ENCODE measurements around the gene TERB1.

Gene TERB1

DNA sequence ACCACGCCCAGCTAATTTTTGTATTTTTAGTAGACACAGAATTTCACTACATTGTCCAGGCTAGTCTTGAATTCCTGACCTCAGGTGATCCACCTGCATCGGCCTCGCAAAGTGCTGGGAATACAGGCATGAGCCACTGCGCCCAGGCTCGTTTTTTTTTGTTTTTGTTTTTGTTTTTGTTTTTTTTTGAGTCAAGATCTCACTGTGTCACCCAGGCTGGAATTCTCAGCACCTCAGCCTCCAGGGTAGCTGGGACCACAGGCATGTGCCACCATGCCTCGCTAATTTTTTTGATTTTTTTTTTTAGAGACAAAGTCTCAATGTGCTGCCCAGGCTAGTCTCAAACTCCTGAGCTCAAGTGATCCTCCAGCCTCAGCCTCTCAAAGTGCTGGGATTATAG is 87.3 kb downstream of the TERB1 start:
- Mint-ChIP-seq H3K4me1 (ENCODE audit: low read depth) (no peaks in the 10 kb centered on the region), H3K9me3 (no peaks in the 10 kb centered on the region), H3K36me3 (ENCODE audit: low read depth) (no peaks in the 10 kb centered on the region), H3K27me3 (ENCODE audit: low read depth) (peaks cover under 1% of the 10 kb centered on the region), H3K27ac (no peak overlapping the region), H3K4me3 (no peak overlapping the region)

DNA sequence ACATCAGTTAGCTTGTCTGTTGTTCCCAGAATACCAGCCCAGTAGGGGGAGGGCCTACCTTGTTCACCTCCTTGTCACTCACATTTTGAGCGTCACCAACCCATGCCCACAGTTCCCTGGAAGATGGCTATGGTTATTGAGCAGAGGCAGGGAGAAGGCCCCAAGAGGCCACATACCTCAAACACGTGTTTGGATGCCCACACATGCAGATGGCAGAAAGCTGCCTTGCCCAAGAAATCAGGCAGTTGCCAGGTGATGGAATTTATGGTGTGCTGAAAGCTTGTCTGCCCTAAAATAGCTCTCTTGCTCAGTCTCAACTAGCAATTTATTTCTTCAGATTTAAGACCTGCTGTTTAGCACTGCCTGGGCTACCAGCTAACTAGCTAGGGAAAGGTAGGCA is 88.3 kb downstream of the TERB1 start:
- Mint-ChIP-seq H3K9me3 (no peaks in the 10 kb centered on the region), H3K27me3 (ENCODE audit: low read depth) (peaks cover 4% of the 10 kb centered on the region), H3K4me3 (no peak overlapping the region), H3K36me3 (ENCODE audit: low read depth) (no peaks in the 10 kb centered on the region), H3K4me1 (ENCODE audit: low read depth) (no peaks in the 10 kb centered on the region), H3K27ac (no peak overlapping the region)

DNA sequence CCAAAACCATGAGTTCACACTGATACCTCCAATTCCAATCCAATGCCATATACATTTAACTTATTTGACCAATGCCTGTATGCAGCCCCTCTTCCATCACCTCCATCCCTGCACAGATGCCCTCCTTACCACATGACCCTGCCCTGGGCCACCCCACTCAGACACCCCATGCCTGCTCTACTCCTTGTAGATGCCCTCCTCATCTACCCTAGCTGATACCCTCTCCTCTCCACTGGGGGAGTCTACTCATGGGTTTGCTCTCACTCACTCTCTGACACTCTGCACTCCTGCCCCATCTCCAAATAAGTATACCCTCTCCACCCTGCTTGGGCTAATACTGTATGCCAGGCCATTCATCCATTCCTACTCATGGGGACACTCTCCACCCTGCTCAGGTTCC is 88.9 kb downstream of the TERB1 start:
- Mint-ChIP-seq H3K27ac (no peak overlapping the region), H3K36me3 (ENCODE audit: low read depth) (no peaks in the 10 kb centered on the region), H3K9me3 (no peaks in the 10 kb centered on the region), H3K4me1 (ENCODE audit: low read depth) (no peaks in the 10 kb centered on the region), H3K27me3 (ENCODE audit: low read depth) (peaks cover 6% of the 10 kb centered on the region), H3K4me3 (no peak overlapping the region)

DNA sequence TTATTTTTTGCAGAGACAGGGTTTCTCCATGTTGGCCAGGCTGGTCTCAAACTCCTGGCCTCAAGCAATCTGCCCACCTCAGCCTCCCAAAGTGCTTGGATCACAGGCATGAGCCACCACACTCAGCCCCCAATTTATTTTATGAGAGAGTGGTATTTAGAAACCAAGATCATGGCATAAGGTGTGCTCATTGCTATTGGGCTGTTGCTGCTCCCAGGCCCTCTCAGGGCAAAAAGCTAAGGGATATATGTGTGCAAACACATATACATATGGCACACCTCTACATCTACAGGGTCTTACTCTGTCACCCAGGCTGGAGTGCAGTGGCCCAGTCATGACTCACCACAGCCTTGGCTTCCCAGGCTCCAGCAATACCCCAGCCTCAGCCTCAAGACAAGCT is 89.8 kb downstream of the TERB1 start:
- Mint-ChIP-seq H3K9me3 (no peaks in the 10 kb centered on the region), H3K36me3 (ENCODE audit: low read depth) (no peaks in the 10 kb centered on the region), H3K4me1 (ENCODE audit: low read depth) (no peaks in the 10 kb centered on the region), H3K27ac (no peak overlapping the region), H3K4me3 (no peak overlapping the region), H3K27me3 (ENCODE audit: low read depth) (peaks cover 10% of the 10 kb centered on the region)

DNA sequence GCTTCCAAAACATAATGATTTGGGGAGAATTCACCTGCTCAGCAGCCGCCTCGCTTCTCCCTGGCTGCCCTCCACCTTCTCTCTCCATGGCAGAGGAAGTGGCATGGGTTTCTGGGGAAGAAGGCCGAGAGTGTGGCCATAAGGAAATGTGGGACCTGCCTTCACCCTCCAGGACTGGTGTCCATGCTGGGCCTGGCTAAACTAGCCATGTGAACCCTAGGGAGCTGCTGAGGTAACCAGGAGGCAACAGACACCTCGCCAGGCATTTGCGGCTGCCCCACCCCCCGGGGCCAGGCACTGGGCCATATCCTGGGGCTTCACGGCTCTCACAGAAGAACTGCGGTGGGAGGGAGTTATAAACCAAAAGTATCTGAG is 94.9 kb downstream of the TERB1 start:
- peaks cover 15% of the 10 kb centered on the region for H3K27me3 Mint-ChIP-seq (ENCODE audit: low read depth)
- H3K4me3 Mint-ChIP-seq = no peak overlapping the region
- no peaks in the 10 kb centered on the region for H3K4me1 Mint-ChIP-seq (ENCODE audit: low read depth)
- H3K9me3 Mint-ChIP-seq = no peaks in the 10 kb centered on the region
- no peak overlapping the region for H3K27ac Mint-ChIP-seq
- H3K36me3 Mint-ChIP-seq (ENCODE audit: low read depth) = no peaks in the 10 kb centered on the region

DNA sequence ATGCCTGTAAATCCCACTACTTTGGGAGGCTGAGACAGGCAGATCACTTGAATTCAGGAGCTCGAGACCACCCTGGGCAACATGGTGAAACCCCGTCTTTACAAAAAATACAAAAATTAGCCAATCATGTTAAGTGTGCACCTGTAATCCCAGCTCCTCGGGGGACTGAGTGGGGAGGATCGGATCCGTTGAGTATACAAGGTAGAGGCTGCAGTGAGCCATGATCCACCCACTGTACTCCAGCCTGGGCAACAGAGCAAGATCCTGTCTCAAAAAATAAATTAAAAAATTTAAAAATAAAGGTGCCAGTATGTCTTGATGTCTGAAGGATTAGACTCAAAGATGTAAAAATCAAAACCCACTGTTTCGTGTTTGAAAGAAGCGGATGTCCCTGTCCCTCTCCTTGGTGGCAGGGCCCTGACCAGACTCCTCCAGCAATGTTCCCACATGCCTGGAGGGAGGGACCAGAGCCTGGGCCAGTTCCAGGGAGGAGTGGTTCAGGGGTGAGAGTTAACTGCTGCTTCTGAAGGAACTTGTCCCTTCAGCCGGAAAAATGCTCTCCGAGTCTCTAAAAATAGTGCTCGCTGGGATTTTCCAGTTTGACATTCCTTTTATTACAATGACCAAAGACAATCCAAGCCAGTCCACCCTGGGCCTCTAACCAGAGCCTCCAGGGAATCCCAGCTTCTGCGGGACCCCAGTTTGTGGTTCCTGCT is 95.4 kb downstream of the TERB1 start:
- peaks cover 15% of the 10 kb centered on the region for H3K27me3 Mint-ChIP-seq (ENCODE audit: low read depth)
- H3K9me3 Mint-ChIP-seq = no peaks in the 10 kb centered on the region
- H3K4me3 Mint-ChIP-seq = no peak overlapping the region
- no peak overlapping the region for H3K27ac Mint-ChIP-seq
- H3K4me1 Mint-ChIP-seq (ENCODE audit: low read depth) = no peaks in the 10 kb centered on the region
- H3K36me3 Mint-ChIP-seq (ENCODE audit: low read depth) = no peaks in the 10 kb centered on the region

Data from T-helper 1 cell treated with Interleukin-12 subunit alpha and Interleukin-12 subunit beta and Interleukin-4 antibody, amounts not matched to agents 30 μg/mL and 1 μg/mL, for 36 hours (primary cell).